ENCODE data around the gene RAB25. TPM values are rescaled to one million over a fixed set of nuclear protein-coding genes. Genes with fewer than 3 reads are reported as not detected.

Gene RAB25
- polyA plus RNA-seq, 2 of the 4 experiments (the other 2 are of a cell fraction), result not detected

DNA sequence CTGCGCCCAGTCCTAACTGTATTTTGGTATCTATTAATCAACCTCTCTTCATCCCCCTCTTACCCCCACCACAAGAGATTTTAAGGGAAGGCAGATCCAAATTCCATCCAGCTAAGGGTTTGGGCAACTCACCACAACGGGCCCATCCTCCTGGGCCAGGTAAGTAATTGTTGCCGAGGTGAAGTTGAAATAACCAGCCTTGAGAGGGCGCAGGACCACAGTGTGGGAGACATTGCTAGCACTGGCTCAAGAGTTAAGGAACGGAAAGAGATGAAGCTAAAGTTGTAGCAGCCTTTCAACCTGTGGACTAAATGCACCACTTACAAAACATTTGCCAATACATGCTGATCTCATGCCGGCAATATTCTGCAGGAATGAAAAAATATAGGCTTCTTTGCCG, 46.1 kb upstream of the RAB25 start:
- ChIA-PET POLR2A (no interaction called here), CTCF (interaction anchor here (0.6 to 3.3 kb wide), 5 partner anchors 11 to 210 kb away, joined by 3 to 12 read pairs (median 3); no protein-coding TSS in a partner anchor)
- Histone ChIP-seq H3K27ac (no peak overlapping the region), H3K4me1 (peaks cover 8% of the 10 kb centered on the region; the same call in 1 of the 3 replicates), H3K4me3 (no peak overlapping the region), H3K4me2 (no peak overlapping the region), H3K9me3 (no peaks in the 10 kb centered on the region)
- TF ChIP-seq EHF (CRISPR knock-in tag; IDR thresholded peaks at IDR 0.05) (no peak), FOSL2 (IDR thresholded peaks at IDR 0.05) (no peak), FOSL2 (CRISPR knock-in tag; IDR thresholded peaks at IDR 0.05) (no peak), GATA3 (IDR thresholded peaks at IDR 0.05; ENCODE audit: borderline replicate concordance) (no peak), RARB (CRISPR knock-in tag; IDR thresholded peaks at IDR 0.05) (no peak), JUN (IDR thresholded peaks at IDR 0.05) (no peak), ZC3H11A (IDR thresholded peaks at IDR 0.05) (no peak), ZFP36 (IDR thresholded peaks at IDR 0.05; ENCODE audit: borderline replicate concordance, partially characterized antibody) (no peak), NPAS2 (CRISPR knock-in tag; IDR thresholded peaks at IDR 0.05; ENCODE audit: borderline replicate concordance) (no peak), POLR2AphosphoS2 (conservative IDR thresholded peaks at IDR 0.05; ENCODE audit: low read length) (no peak), MYC (IDR thresholded peaks at IDR 0.05; ENCODE audit: borderline replicate concordance, low read length) (no peak), BHLHE40 (IDR thresholded peaks at IDR 0.05; ENCODE audit: low read depth, low read length) (no peak), CEBPB (IDR thresholded peaks at IDR 0.05) (no peak), RAD21 (conservative IDR thresholded peaks at IDR 0.05 in 1 of 2, IDR thresholded peaks at IDR 0.05 in 1 of 2) (no peak), HMGXB4 (CRISPR knock-in tag; IDR thresholded peaks at IDR 0.05; ENCODE audit: borderline replicate concordance) (no peak), HEYL (CRISPR knock-in tag; IDR thresholded peaks at IDR 0.05) (no peak)
- FAIRE-seq (no peak), ATAC-seq (no peak), DNase-seq (ENCODE audit: low read depth in 1 of 2, low spot score in 1 of 2) (no peak)
- WGBS (ENCODE audit: missing lambda C conversion rate), result 93% methylated on average over 7 of the region's 7 CpGs

- CTCF ChIA-PET, result interaction anchor here (1.5 kb wide), 1 partner anchor 81 kb away, joined by 9 read pairs; no protein-coding TSS in a partner anchor
- Histone ChIP-seq H3K4me2 (peak overlapping the region; percentile 90), H3K27ac (peak overlapping the region; percentile 93 to 95), H3K4me3 (peak overlapping the region; percentile 99), H3K4me1 (peaks cover 10% of the 10 kb centered on the region; the same call in 1 of the 3 replicates), H3K9me3 (no peaks in the 10 kb centered on the region)
- FAIRE-seq, result no peak
- TF ChIP-seq FOXS1 (CRISPR knock-in tag; IDR thresholded peaks at IDR 0.05) (no peak), EHMT2 (IDR thresholded peaks at IDR 0.05; ENCODE audit: low read depth) (no peak), HOXA7 (CRISPR knock-in tag; IDR thresholded peaks at IDR 0.05) (no peak), KDM5A (IDR thresholded peaks at IDR 0.05) (no peak), NPAS2 (CRISPR knock-in tag; IDR thresholded peaks at IDR 0.05; ENCODE audit: borderline replicate concordance) (no peak), RNF2 (IDR thresholded peaks at IDR 0.05; ENCODE audit: borderline replicate concordance, low read depth) (no peak), HEYL (CRISPR knock-in tag; IDR thresholded peaks at IDR 0.05) (no peak), HOXB5 (CRISPR knock-in tag; IDR thresholded peaks at IDR 0.05) (no peak), MAFK (IDR thresholded peaks at IDR 0.05; ENCODE audit: partially characterized antibody) (no peak), RFX5 (IDR thresholded peaks at IDR 0.05) (no peak), TP53 (CRISPR knock-in tag; IDR thresholded peaks at IDR 0.05) (no peak), NFE2L2 (conservative IDR thresholded peaks at IDR 0.05; ENCODE audit: low read length) (no peak), PHF8 (IDR thresholded peaks at IDR 0.05; ENCODE audit: borderline replicate concordance, low read depth) (no peak), GATA3 (IDR thresholded peaks at IDR 0.05; ENCODE audit: borderline replicate concordance) (no peak), FOSB (CRISPR knock-in tag; IDR thresholded peaks at IDR 0.05) (no peak), RAD21 (conservative IDR thresholded peaks at IDR 0.05 in 1 of 2, IDR thresholded peaks at IDR 0.05 in 1 of 2) (no peak), KDM1A (IDR thresholded peaks at IDR 0.05; ENCODE audit: low read depth) (no peak), JUNB (IDR thresholded peaks at IDR 0.05) (no peak)
- TF ChIP-seq, protein P1, sequence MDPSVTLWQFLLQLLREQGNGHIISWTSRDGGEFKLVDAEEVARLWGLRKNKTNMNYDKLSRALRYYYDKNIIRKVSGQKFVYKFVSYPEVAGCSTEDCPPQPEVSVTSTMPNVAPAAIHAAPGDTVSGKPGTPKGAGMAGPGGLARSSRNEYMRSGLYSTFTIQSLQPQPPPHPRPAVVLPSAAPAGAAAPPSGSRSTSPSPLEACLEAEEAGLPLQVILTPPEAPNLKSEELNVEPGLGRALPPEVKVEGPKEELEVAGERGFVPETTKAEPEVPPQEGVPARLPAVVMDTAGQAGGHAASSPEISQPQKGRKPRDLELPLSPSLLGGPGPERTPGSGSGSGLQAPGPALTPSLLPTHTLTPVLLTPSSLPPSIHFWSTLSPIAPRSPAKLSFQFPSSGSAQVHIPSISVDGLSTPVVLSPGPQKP (IDR thresholded peaks at IDR 0.05; ENCODE audit: low read depth, low read length), result no peak
- TF ChIP-seq, protein P2, sequence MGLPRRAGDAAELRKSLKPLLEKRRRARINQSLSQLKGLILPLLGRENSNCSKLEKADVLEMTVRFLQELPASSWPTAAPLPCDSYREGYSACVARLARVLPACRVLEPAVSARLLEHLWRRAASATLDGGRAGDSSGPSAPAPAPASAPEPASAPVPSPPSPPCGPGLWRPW (IDR thresholded peaks at IDR 0.05), result no peak
- ATAC-seq, result no peak
- WGBS (ENCODE audit: missing lambda C conversion rate), result 72% methylated on average over 8 of the region's 8 CpGs
- POLR2A ChIA-PET, result no interaction called here
- no peak for DNase-seq (ENCODE audit: low read depth in 1 of 2, low spot score in 1 of 2)
Measured at GRCh38 chr1:156019946-156020292, 41.0 kb upstream of the RAB25 start.
